K562 treated with DMSO at 1 percent for 24 hours (cell line): Measurements from ENCODE around the gene SLCO1B3. TPM values are rescaled to one million over a fixed set of nuclear protein-coding genes. Genes with fewer than 3 reads are reported as not detected.

Experiments used
- total RNA-seq: library from RNA; unstranded; fragments of 300-600 nt; gene quantifications from 2 replicates; pipeline ENCODE4 v1.2.3, GENCODE V29; 2022; ENCODE audit warnings: low read depth; ENCODE audit not compliant: insufficient read depth

SLCO1B3 gene
- not detected in 2 replicates for total RNA-seq

GRCh38 chr12:20810487-20810886, at the start of gene SLCO1B3:
Gene SLCO1B3 (plus strand): TSS chr12:20810705. CDS start chr12:20815739, 5,034 bp downstream.

Other genes starting within 250 kb of the SLCO1B3 start
- gene SLCO1C1, start 115.4 kb upstream of the SLCO1B3 start, total RNA-seq = not detected in 2 replicates